ENCODE measurements around the gene RFC3.

GRCh38 chr13:33816912-33817311 lies 1.0 kb upstream of the RFC3 start:
- TF ChIP-seq CTCF (IDR thresholded peaks at IDR 0.05): no peak
- no peak for TF ChIP-seq JUN (IDR thresholded peaks at IDR 0.05)
- TF ChIP-seq CHD2 (IDR thresholded peaks at IDR 0.05; ENCODE audit: low read length, partially characterized antibody): no peak
- no peak for TF ChIP-seq RAD21 (conservative IDR thresholded peaks at IDR 0.05 in 1 of 2, IDR thresholded peaks at IDR 0.05 in 1 of 2)
